Heart left ventricle (tissue), 13 donors: ENCODE data around the gene MEN1.

Experiments used
- POLR2A ChIP-seq, 2 donors: fragments of 450-650 bp; IDR thresholded peaks; one replicate each; pipeline ENCODE4 v1.6.1; 2017; ENCODE audit warnings: antibody characterized with exemption in 2 of 2, mild to moderate bottlenecking in 2 of 2, moderate library complexity in 2 of 2
- TF ChIP-seq, protein P1 (sequence below), 12 donors: fragments of 200-600 bp; sonication (generic) in 4 of 12; IDR thresholded peaks; one replicate each; pipeline versions ENCODE4 v1.5.0 to v1.8.0; 2018 to 2022; ENCODE audit warnings: antibody characterized with exemption in 12 of 12, mild to moderate bottlenecking in 5 of 12
- donor health status: ischemic (EF 13 %, LVEDD 7.1; RV severe dilation, severe dysfunction).
- donor health status: DM: no; HTN: yes; CAD: no.
- donor health status: DM: no; HTN: no; CAD: no.
- donor health status: ischemic (EF 25% LVEDD 6.9; RV normal size, moderate dysfunction).
- donor health status: ischemic (EF 25% LVEDD 5.7; RV mildly dilated, moderate dysfunction).
- donor health status: ischemic (EF 35%, LVEDD 5.7; RV mildly dilated, moderate dysfunction).
- donor health status: nonischemic (EF 11% LVEDD 7.7; RV severe dilation, severe dysfunction).
- donor health status: DM: yes; HTN: yes; CAD: no.
- donor health status: PGD.
- donor health status: ischemic (EF 29% LVEDD 5.4; RV normal size, mild dysfunction).
- donor health status: nonischemic (EF 23%, LVEDD 6.1; RV moderate dilation, normal function).

DNA sequence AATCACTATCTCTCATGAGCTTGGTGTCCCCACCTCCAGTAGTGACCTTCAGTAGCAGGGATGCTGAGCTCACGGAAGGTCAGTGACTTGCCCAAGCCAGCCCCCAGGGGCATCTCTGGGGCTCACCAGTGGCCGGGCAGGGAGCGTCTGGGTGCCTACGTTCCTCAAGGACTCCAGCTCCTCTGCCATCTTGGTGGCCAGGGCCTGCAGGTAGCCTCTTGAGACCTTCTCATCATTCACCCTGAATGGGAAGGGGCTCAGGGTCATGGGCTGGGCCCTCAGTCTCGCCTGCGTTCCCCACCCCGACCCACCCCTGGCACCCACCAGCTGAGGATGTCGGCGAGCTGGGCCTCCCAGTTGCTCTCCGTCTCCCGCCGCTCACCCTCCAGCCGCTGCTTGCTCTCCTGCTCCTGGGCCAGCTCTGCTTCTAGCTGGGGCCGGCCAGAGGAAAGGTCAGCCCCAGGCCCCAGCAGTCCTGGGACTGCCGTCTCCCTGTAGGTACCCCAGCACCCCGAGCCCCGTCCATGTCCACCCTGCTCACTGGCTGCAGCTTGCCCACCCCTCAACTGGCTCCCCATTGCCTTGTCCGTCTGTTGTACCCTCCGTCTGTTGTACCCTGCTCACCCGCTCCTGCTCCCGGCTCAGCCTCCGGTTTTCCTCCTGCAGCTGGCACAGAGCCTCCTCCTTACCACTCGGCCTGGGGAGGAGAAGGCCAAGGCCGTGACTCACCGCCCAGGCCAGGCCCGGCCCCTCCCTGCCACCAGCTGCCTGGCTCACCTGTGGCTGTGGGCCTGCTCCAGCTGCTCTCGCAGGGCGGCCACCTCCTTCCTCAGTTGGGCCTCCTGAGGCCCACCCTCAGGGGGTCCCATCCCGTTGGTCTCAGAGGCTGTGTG is 24.6 kb upstream of the MEN1 start:
- TF ChIP-seq, protein P1, sequence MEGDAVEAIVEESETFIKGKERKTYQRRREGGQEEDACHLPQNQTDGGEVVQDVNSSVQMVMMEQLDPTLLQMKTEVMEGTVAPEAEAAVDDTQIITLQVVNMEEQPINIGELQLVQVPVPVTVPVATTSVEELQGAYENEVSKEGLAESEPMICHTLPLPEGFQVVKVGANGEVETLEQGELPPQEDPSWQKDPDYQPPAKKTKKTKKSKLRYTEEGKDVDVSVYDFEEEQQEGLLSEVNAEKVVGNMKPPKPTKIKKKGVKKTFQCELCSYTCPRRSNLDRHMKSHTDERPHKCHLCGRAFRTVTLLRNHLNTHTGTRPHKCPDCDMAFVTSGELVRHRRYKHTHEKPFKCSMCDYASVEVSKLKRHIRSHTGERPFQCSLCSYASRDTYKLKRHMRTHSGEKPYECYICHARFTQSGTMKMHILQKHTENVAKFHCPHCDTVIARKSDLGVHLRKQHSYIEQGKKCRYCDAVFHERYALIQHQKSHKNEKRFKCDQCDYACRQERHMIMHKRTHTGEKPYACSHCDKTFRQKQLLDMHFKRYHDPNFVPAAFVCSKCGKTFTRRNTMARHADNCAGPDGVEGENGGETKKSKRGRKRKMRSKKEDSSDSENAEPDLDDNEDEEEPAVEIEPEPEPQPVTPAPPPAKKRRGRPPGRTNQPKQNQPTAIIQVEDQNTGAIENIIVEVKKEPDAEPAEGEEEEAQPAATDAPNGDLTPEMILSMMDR (IDR thresholded peaks at IDR 0.05) = no peak
- no peak for TF ChIP-seq POLR2A (IDR thresholded peaks at IDR 0.05)
